ENCODE measurements around the gene CD1E.

- TF ChIP-seq POLR2AphosphoS5 (IDR thresholded peaks at IDR 0.05; ENCODE audit: low read depth, low read length): no peak
- TF ChIP-seq POLR2A (IDR thresholded peaks at IDR 0.05; ENCODE audit: low read depth, low read length): no peak
Observed at GRCh38 chr1:158335213-158335532, 18.5 kb upstream of the CD1E start.
